ENCODE results near the gene SMC3.
"Not testable (repeated sequence)": the region's sequence is repeated elsewhere in the genome, so short reads cannot be mapped to it uniquely, and the experiment has no call there.

SMC3 gene

GRCh38 chr10:110601581-110601980, 34.1 kb downstream of the SMC3 start:
- no peak for TF ChIP-seq CTCF (IDR thresholded peaks at IDR 0.05; ENCODE audit: low read depth, low read length, missing control alignments)
- H3K4me3 ChIP-seq (replicated peaks; ENCODE audit: low read depth, low read length), result no peak overlapping the region
- no peak for DNase-seq (ENCODE audit: extremely low read depth, low read depth)

GRCh38 chr10:110608087-110608486, 40.6 kb downstream of the SMC3 start:
- no peak for DNase-seq (ENCODE audit: extremely low read depth, low read depth)
- H3K4me3 ChIP-seq (replicated peaks; ENCODE audit: low read depth, low read length), result no peak overlapping the region

GRCh38 chr10:110609605-110610004, 42.1 kb downstream of the SMC3 start:
- DNase-seq (ENCODE audit: extremely low read depth, low read depth), result no peak
- no peak overlapping the region for H3K4me3 ChIP-seq (replicated peaks; ENCODE audit: low read depth, low read length)
- TF ChIP-seq CTCF (IDR thresholded peaks at IDR 0.05; ENCODE audit: low read depth, low read length, missing control alignments), result no peak

More at GRCh38 chr10:110608087-110608486, 40.6 kb downstream of the SMC3 start:
- TF ChIP-seq CTCF (IDR thresholded peaks at IDR 0.05; ENCODE audit: low read depth, low read length, missing control alignments), result no peak

GRCh38 chr10:110610308-110610774, 42.8 kb downstream of the SMC3 start:
- H3K4me3 ChIP-seq (replicated peaks; ENCODE audit: low read depth, low read length), result no peak overlapping the region
- DNase-seq (ENCODE audit: extremely low read depth, low read depth), result no peak
- TF ChIP-seq CTCF (IDR thresholded peaks at IDR 0.05; ENCODE audit: low read depth, low read length, missing control alignments), result peak; percentile 83

GRCh38 chr10:110610781-110611180, 43.3 kb downstream of the SMC3 start:
- not testable (repeated sequence) for H3K4me3 ChIP-seq (replicated peaks; ENCODE audit: low read depth, low read length); DNase-seq (ENCODE audit: extremely low read depth, low read depth)

GRCh38 chr10:110612087-110612486, 44.6 kb downstream of the SMC3 start:
- no peak for DNase-seq (ENCODE audit: extremely low read depth, low read depth)
- no peak overlapping the region for H3K4me3 ChIP-seq (replicated peaks; ENCODE audit: low read depth, low read length)
- TF ChIP-seq CTCF (IDR thresholded peaks at IDR 0.05; ENCODE audit: low read depth, low read length, missing control alignments), result no peak

GRCh38 chr10:110612629-110613028, 45.1 kb downstream of the SMC3 start:
- DNase-seq (ENCODE audit: extremely low read depth, low read depth), result no peak
- H3K4me3 ChIP-seq (replicated peaks; ENCODE audit: low read depth, low read length), result no peak overlapping the region
- TF ChIP-seq CTCF (IDR thresholded peaks at IDR 0.05; ENCODE audit: low read depth, low read length, missing control alignments), result no peak

Data from HFF-Myc (cell line).